AG20443 (cell line): Measurements from ENCODE around the gene ST6GALNAC3.
A peak's percentile ranks its signal among the peaks of the same experiment; 100 is the strongest.

Experiments
- DNase-seq: peaks from one replicate; pipeline ENCODE4 v3.0.0; 2012; ENCODE audit warnings: low spot score, mixed read lengths

ST6GALNAC3 gene

DNA sequence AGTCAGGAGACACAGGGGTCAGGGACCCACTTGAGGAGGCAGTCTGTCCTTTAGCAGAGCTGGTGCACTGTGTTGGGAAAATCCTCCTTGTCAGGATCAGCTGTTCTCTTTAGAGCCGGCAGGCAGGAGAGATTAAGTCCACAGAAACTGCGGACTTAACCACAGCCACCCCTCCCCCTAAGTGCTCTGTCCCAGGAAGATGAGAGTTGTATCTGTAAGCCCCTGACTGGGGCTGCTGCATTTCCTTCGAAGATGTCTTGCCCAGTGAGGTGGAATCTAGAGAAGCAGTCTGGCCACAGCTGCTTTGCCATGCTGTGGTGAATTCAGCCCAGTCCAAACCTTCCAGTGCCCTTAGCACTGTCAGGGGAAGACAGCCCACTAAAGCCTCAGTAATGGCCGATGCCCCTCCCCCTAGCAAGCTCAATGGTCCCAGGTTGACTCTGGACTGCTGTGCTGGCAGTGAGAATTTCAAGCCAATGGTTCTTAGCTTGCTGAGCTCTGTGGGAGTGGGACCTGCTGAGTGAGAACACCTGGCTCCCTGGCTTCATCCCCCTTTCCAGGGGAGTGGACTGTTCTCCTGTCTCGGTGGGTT lies 172.8 kb downstream of the ST6GALNAC3 start:
- no peak for DNase-seq

GRCh38 chr1:76250271-76250670 lies 175.7 kb downstream of the ST6GALNAC3 start:
- DNase-seq = no peak

DNA sequence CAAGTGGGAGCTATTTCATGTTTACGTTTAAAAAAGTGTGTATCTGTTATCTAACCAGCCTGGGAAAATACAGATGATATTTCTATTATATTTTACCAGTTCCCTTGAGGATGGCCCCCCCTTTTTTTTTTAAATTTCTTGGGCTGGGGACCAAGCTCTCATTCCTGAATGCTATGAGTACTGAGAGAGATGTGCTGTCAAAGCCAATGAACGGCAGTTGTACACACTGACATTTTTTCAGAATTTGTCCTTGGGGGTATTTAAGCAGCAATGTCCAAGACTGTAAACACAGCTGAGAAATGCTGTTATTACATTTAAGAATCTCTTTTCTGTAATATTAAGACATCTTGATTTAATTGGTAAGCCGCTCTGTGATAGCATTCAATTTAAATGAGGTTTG lies 177.9 kb downstream of the ST6GALNAC3 start:
- DNase-seq = no peak

DNA sequence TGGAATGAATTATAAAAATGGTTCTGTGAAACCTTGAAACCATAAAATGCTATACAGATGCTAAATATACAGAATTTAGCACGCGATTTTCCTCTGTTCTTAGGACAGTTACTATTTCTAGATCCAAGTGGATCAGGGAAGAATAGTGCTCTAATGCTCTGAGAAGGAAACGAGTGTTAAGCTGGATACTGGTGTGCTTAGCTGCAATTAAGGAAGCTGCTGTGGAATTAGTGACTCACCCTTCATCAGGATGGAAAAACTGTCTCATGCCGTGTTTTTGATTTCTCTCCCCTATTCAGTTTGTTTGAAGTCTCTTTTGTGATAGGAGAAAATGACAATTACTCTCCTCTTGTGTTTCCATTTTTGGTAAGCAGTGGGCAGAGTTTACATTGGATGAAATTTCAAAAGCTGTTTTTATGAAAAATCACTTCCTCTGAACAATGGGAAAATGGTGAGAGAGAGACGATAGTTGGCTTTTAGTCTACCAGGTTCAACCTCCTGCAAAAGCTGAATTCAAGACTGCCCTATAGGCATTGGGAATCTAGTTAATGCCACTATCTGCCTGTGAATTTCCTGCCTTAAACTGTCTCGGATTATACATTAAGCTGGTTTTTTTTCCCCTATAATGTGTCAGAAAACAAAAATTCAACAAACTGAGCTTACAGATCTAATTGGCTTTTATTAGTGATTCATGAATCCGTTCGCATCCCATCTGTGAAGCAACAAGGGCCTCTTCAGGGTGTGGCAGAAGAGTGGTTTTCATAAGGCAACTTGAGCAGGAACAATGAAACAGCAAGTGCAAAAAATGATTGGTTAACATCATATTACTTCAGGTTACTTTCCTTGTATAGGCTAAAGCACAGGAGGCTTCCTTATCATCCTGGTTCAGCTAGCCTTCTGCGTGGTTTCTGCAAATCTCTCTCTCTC lies 179.8 kb downstream of the ST6GALNAC3 start:
- peak; percentile 21 for DNase-seq

DNA sequence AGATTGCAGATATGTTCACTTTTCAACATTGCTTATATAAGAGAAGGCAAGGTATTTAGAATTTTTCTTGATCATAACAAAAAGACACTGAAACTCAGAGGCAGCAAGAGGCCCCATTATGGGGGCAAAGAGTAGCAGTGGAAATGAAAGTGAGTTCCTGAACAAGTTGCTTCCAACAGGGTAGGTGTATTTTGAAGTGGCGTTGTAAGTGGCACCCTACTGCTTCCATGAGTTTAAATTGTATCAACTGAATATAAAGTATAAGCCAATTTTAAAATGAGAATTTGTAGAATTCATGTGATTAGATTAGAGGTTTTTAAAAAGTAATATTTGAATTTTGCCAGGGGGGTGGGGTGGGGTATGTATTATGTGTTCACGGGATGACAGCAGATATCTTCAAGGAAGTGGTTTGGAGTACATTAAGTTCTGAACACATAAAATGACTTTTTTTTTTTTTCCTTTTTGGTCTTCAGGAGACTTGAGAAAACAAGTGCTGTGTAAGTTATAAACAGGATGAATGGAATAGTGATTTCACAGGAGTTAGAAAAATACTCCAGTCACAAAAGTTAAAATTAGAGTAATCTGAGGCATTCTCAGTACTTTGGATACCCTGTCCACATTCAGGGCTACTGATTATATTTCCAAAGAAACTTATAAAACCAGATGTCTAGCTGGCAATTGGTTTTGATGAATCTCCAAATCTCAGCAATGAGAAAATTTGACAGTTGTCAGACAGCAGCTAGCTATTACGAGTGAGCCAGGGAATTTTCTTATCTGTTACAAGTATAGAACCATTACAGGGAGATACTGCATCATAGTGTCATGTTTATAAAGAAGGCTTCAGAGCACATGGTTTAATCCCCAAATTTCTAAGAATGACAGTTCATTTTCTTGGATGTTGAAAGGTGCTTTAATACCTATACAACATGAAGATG lies 182.0 kb downstream of the ST6GALNAC3 start:
- no peak for DNase-seq

GRCh38 chr1:76257823-76258222 lies 183.3 kb downstream of the ST6GALNAC3 start:
- DNase-seq = no peak

DNA sequence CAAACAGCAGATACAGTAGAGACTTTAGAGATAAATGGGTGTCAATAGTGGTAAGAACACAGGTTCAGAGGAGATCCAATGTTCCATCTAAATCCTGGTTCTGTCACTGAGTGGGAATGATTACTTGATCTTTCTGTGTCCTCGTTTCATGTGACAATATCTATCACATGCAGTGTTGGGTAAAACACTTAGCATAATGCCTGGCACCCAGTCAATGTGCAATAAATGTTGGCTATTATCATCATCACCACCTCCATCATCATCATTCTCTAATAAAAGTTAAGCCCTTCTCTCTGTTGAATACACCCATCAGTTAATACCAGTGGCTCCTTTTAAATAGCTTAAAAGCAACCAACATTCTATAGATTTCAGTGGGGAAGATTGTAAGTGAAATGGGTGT lies 184.7 kb downstream of the ST6GALNAC3 start:
- no peak for DNase-seq

GRCh38 chr1:76260279-76260678 lies 185.7 kb downstream of the ST6GALNAC3 start:
- DNase-seq = no peak

DNA sequence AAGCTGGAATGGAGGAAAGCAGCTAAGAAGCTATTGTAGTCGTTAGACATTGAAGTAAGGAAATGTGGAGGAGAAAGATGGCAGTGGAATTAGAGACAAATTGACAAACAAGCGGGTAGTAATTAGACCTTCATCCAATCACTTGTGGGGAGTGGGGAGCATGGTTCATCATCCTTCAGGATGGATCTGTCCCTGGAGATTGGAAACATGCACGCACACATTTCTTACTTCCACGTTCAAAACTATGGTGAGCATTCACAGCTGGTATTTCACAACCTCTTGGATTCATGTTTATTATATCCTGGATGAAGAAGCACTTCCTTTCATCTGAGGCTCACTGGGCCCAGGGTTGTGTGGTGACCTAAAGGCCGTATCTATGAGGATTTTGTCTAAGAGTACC lies 188.1 kb downstream of the ST6GALNAC3 start:
- DNase-seq = peak; percentile 27

- no peak for DNase-seq
Observed at GRCh38 chr1:76264642-76265041, 190.1 kb downstream of the ST6GALNAC3 start.

GRCh38 chr1:76266762-76267161 lies 192.2 kb downstream of the ST6GALNAC3 start:
- no peak for DNase-seq

DNA sequence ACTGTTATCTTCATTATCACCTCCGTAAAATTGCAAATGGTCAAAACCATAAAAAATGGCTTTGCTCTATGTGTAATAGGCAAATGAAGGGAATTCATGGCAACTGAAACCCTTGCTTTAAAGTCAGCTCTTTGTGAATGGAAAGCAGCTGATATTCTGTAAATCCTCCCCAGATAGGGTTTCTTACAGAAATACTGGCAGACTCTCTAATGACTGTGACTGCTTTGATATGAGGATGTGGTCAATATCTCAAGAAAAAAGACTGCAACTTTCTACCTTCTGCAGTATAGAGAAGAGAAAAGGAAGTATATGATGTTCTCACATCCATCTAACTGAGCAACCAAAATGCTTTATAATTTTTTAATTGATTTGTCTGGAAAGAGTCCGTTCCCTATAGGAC lies 193.1 kb downstream of the ST6GALNAC3 start:
- no peak for DNase-seq

- DNase-seq = no peak
Observed at GRCh38 chr1:76268341-76268740, 193.8 kb downstream of the ST6GALNAC3 start.

- peak; percentile 77 for DNase-seq
Observed at GRCh38 chr1:76269155-76269554, 194.6 kb downstream of the ST6GALNAC3 start.

- DNase-seq = no peak
Observed at GRCh38 chr1:76274302-76274701, 199.8 kb downstream of the ST6GALNAC3 start.

DNA sequence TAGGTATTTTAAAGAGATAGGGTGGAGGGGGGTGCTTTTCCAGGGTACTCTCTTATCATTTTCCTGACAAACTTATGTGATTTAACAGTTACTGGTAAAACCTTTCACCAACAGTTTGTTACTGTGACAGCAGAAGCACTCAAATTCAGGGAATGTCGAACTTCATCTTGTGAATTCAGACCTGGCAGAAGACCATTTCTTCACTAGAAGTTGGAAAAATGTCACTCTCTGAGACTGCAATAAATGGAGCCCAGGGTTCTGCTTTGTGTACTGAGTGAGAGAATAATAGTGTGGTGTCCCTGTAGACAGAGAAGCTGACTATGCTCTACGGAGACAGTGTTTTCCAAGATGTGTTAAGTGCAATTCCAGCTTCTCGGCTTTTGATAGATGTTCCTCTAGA lies 200.2 kb downstream of the ST6GALNAC3 start:
- DNase-seq = no peak

GRCh38 chr1:76278711-76279100 lies 204.2 kb downstream of the ST6GALNAC3 start:
- DNase-seq = no peak

- DNase-seq = no peak
Observed at GRCh38 chr1:76279101-76279748, 204.7 kb downstream of the ST6GALNAC3 start.

- DNase-seq = no peak
Observed at GRCh38 chr1:76281306-76281705, 206.8 kb downstream of the ST6GALNAC3 start.

DNA sequence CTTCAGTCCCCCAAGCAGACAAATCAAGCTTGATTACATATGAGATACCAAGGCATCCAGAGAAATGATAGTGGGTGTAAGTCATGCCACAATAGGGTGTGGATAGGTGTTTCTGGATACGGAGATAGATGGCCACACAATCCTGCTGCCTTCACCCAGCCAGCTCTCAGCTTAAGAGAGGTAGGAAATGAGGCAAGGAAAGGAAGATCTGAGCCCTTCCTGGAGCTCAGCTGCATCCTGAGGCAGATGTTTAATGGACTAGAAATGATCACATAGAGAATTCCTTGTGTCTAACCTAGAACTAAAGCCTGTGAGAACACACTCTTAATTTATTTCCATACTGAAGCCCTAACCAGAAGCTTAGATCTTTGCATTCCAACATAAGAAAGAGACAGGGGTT lies 210.3 kb downstream of the ST6GALNAC3 start:
- no peak for DNase-seq

- no peak for DNase-seq
Observed at GRCh38 chr1:76285578-76286135, 211.1 kb downstream of the ST6GALNAC3 start.

GRCh38 chr1:76287917-76288316 lies 213.4 kb downstream of the ST6GALNAC3 start:
- DNase-seq = no peak
